ENCODE results near the gene PPARG. TPM values are rescaled to one million over a fixed set of nuclear protein-coding genes. Genes with fewer than 3 reads are reported as not detected.

Gene PPARG
- total and polyA plus RNA-seq, 2 donors (not counting 3 experiments of a cell fraction or from before 2014, with no cell fraction given), result 0.15 to 1.3 TPM

DNA sequence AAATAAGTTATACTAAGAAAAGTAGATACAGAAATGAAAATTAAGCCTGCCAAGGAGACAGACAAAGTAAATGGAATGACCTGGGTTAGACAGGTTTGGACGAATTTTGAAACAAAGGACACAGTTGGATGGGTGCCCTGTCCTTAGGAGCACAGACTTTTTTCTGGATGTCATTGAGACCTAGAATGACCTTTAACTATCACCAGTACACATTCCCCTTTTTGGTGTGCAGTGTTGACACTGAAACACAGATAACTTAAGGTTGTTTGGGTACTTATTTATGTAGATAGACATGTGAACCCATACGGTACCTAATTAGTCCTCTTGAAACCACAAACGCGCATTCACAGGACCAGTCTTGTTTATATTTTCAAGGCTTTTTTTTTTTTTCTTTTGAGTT, 86.7 kb downstream of the PPARG start:
- TF ChIP-seq JUN (IDR thresholded peaks at IDR 0.05; ENCODE audit: borderline replicate concordance, insufficient read depth, insufficient read length, low read depth) (no peak), CTCF (IDR thresholded peaks at IDR 0.05; ENCODE audit: extremely low read depth in 1 of 2, insufficient read depth in 1 of 2, low read depth in 1 of 2, low read length in 2 of 2) (no peak), GATA2 (IDR thresholded peaks at IDR 0.05; ENCODE audit: insufficient read depth, insufficient read length, low read depth, low read length) (no peak), MYC (IDR thresholded peaks at IDR 0.05; ENCODE audit: low read depth, low read length) (no peak), POLR2A (IDR thresholded peaks at IDR 0.05; ENCODE audit: low read depth, low read length) (no peak), EZH2 (IDR thresholded peaks at IDR 0.05; ENCODE audit: borderline replicate concordance, low read depth, low read length, severe bottlenecking) (no peak), FOS (IDR thresholded peaks at IDR 0.05; ENCODE audit: borderline replicate concordance, insufficient read depth, low read length) (no peak), POLR2AphosphoS5 (IDR thresholded peaks at IDR 0.05; ENCODE audit: insufficient read depth, low read depth, low read length) (no peak)
- TF ChIP-seq, protein P1, sequence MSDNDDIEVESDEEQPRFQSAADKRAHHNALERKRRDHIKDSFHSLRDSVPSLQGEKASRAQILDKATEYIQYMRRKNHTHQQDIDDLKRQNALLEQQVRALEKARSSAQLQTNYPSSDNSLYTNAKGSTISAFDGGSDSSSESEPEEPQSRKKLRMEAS (IDR thresholded peaks at IDR 0.05; ENCODE audit: insufficient read depth, insufficient read length), result no peak
- intact Hi-C loops (cut with micrococcal nuclease), result no loop called here
- no peak for FAIRE-seq
- Histone ChIP-seq H3K4me2 (ENCODE audit: insufficient read depth, low read length) (no peak overlapping the region), H3K9ac (replicated peaks; ENCODE audit: extremely low read depth, insufficient read depth, low read length) (no peak overlapping the region), H3K4me1 (ENCODE audit: control insufficient read depth, extremely low read depth, insufficient read depth, low read length) (no peaks in the 10 kb centered on the region), H3K79me2 (ENCODE audit: control insufficient read depth, insufficient read depth, low read length) (no peaks in the 10 kb centered on the region), H3K36me3 (ENCODE audit: control insufficient read depth in 2 of 2, extremely low read depth in 1 of 2, insufficient read depth in 2 of 2, low read length in 2 of 2) (no peaks in the 10 kb centered on the region), H3K27ac (ENCODE audit: insufficient read depth, low read depth, low read length) (no peak overlapping the region), H3K4me3 (replicated peaks in 1 of 3; ENCODE audit: insufficient read depth in 1 of 3, low read depth in 1 of 3, low read length in 3 of 3) (no peak overlapping the region), H3K9me3 (replicated peaks; ENCODE audit: control insufficient read depth, insufficient read depth, low read length) (no peaks in the 10 kb centered on the region), H3K27me3 (ENCODE audit: control insufficient read depth in 2 of 2, insufficient read depth in 2 of 2, low read length in 2 of 2) (peaks cover 0 to 4% of the 10 kb centered on the region in 2 experiments), H2AFZ (ENCODE audit: low read depth, low read length) (no peak overlapping the region), H4K20me1 (replicated peaks; ENCODE audit: control insufficient read depth, extremely low read depth, insufficient read depth, low read length) (no peaks in the 10 kb centered on the region), H3K9me1 (replicated peaks; ENCODE audit: control insufficient read depth, extremely low read depth, insufficient read depth, low read length) (no peaks in the 10 kb centered on the region)
- no peak for DNase-seq (ENCODE audit: low read depth, low spot score)
- POLR2A ChIA-PET, result no interaction called here
- no TSS peak for BruUV-seq (replicated peaks)
- dilution Hi-C loops (cut with MboI; ENCODE audit: extremely low pct_ligation_motif_present, low sequenced_read_pairs), result no loop called here
- CTCF ChIA-PET, result no interaction called here

Measured in endothelial cell of umbilical vein (primary cell).